ENCODE results near the gene MRPL36. TPM values are rescaled to one million over a fixed set of nuclear protein-coding genes. Genes with fewer than 3 reads are reported as not detected.

MRPL36 gene
- total RNA-seq, 1 experiment from 2014 or later: 60.5 TPM

- DNase-seq (ENCODE audit: low spot score): no peak
Observed at GRCh38 chr5:1749346-1750124, 50.1 kb downstream of the MRPL36 start.

- DNase-seq (ENCODE audit: low spot score): no peak
Observed at GRCh38 chr5:1748845-1749244, 50.8 kb downstream of the MRPL36 start.

Other genes with a start within 250 kb of the MRPL36 start
- 85.8 and 94.2 TPM in 2 replicates for gene NDUFS6, start 1.6 kb upstream of the MRPL36 start, total RNA-seq (2014; rRNA removed; shearing (Covaris generic))
- not detected in 2 replicates for gene IRX4, start 83.1 kb upstream of the MRPL36 start, total RNA-seq (2014; rRNA removed; shearing (Covaris generic))

Measured in A172 (cell line).